H9 (cell line): ENCODE data around the gene NECTIN1. TPM values are rescaled to one million over a fixed set of nuclear protein-coding genes. Genes with fewer than 3 reads are reported as not detected.

ENCODE experiments used
- DNase-seq: peaks from one replicate; pipeline ENCODE4 v3.0.0-alpha.2; 2017
- H2AFZ ChIP-seq: one replicate; pipeline ENCODE4 v1.6.1; 2013; ENCODE audit warnings: mild to moderate bottlenecking, low read length, control low read depth, moderate library complexity
- H2AK5ac ChIP-seq: 2 replicates; pipeline ENCODE4 v1.6.1; 2013; ENCODE audit warnings: low read length, control low read depth, mixed read lengths; ENCODE audit not compliant: insufficient read length
- H2BK120ac ChIP-seq: one replicate; pipeline ENCODE4 v1.6.1; 2013; ENCODE audit warnings: low read depth, mild to moderate bottlenecking, low read length, control low read depth, inconsistent platforms; ENCODE audit not compliant: poor library complexity, severe bottlenecking
- H2BK12ac ChIP-seq: 2 replicates; pipeline ENCODE4 v1.6.1; 2013; ENCODE audit warnings: low read length, control low read depth, mixed read lengths, low read depth; ENCODE audit not compliant: insufficient read length
- H2BK15ac ChIP-seq: 2 replicates; pipeline ENCODE4 v1.6.1; 2013; ENCODE audit warnings: low read depth, low read length, control low read depth
- H2BK20ac ChIP-seq: one replicate; pipeline ENCODE4 v1.6.1; 2013; ENCODE audit warnings: low read depth, mild to moderate bottlenecking, low read length, control low read depth, inconsistent platforms; ENCODE audit not compliant: poor library complexity, severe bottlenecking
- H2BK5ac ChIP-seq: 2 replicates; pipeline ENCODE4 v1.6.1; 2013; ENCODE audit warnings: low read length, control low read depth, mixed read lengths; ENCODE audit not compliant: insufficient read length
- H3K14ac ChIP-seq: 2 replicates; pipeline ENCODE4 v1.6.1; 2013; ENCODE audit warnings: low read length, control low read depth; ENCODE audit not compliant: insufficient read depth
- H3K18ac ChIP-seq: 2 replicates; pipeline ENCODE4 v1.6.1; 2013; ENCODE audit warnings: low read depth, mild to moderate bottlenecking, mixed read lengths, low read length, control low read depth; ENCODE audit not compliant: insufficient read length
- H3K23ac ChIP-seq: 2 replicates; pipeline ENCODE4 v1.6.1; 2013; ENCODE audit warnings: low read length, control low read depth, mixed read lengths, low read depth; ENCODE audit not compliant: insufficient read length
- H3K23me2 ChIP-seq: 2 replicates; pipeline ENCODE4 v1.6.1; 2013; ENCODE audit warnings: low read depth, mild to moderate bottlenecking, mixed read lengths, low read length, control low read depth; ENCODE audit not compliant: insufficient read length, poor library complexity, severe bottlenecking
- H3K27ac ChIP-seq: 2 replicates; pipeline ENCODE4 v1.5.1; 2013; ENCODE audit warnings: low read length, control low read depth, mixed read lengths, low read depth; ENCODE audit not compliant: insufficient read length
- H3K27me3 ChIP-seq: 2 replicates; pipeline ENCODE4 v1.6.1; 2013; ENCODE audit warnings: low read length, control low read depth, inconsistent platforms; ENCODE audit not compliant: insufficient read depth
- H3K4ac ChIP-seq: 2 replicates; pipeline ENCODE4 v1.6.1; 2013; ENCODE audit warnings: low read depth, mild to moderate bottlenecking, control low read depth, inconsistent platforms, low read length, moderate library complexity
- H3K4me1 ChIP-seq: 2 replicates; pipeline ENCODE4 v1.6.1; 2013; ENCODE audit warnings: low read length, control low read depth, inconsistent platforms; ENCODE audit not compliant: insufficient read depth
- H3K4me2 ChIP-seq: 2 replicates; pipeline ENCODE4 v1.6.1; 2013; ENCODE audit warnings: low read length, control low read depth, mixed read lengths; ENCODE audit not compliant: insufficient read length, insufficient read depth
- H3K56ac ChIP-seq: 2 replicates; pipeline ENCODE4 v1.6.1; 2013; ENCODE audit warnings: low read depth, mild to moderate bottlenecking, mixed read lengths, low read length, control low read depth; ENCODE audit not compliant: insufficient read length
- H3K79me1 ChIP-seq: 2 replicates; pipeline ENCODE4 v1.6.1; 2013; ENCODE audit warnings: low read depth, mild to moderate bottlenecking, moderate library complexity, low read length, control low read depth, inconsistent platforms; ENCODE audit not compliant: insufficient read depth, poor library complexity, severe bottlenecking
- H3K79me2 ChIP-seq: 2 replicates; pipeline ENCODE4 v1.6.1; 2013; ENCODE audit warnings: low read length, control low read depth, inconsistent platforms; ENCODE audit not compliant: insufficient read depth
- H3K9ac ChIP-seq: 2 replicates; pipeline ENCODE4 v1.6.1; 2013; ENCODE audit warnings: low read length, control low read depth, mixed read lengths; ENCODE audit not compliant: insufficient read length; ENCODE audit errors: extremely low read depth
- H3K9me3 ChIP-seq: one replicate; pipeline ENCODE4 v1.6.1; 2013; ENCODE audit warnings: low read depth, low read length, inconsistent platforms; ENCODE audit not compliant: control insufficient read depth
- H3T11ph ChIP-seq: one replicate; pipeline ENCODE4 v1.6.1; 2013; ENCODE audit warnings: mild to moderate bottlenecking, low read length, control low read depth, inconsistent platforms
- H4K20me1 ChIP-seq: one replicate; pipeline ENCODE4 v1.6.1; 2013; ENCODE audit not compliant: control insufficient read depth, insufficient read length, insufficient read depth
- H4K5ac ChIP-seq: 2 replicates; pipeline ENCODE4 v1.6.1; 2013; ENCODE audit warnings: low read depth, mild to moderate bottlenecking, mixed read lengths, low read length, control low read depth; ENCODE audit not compliant: insufficient read length
- H4K8ac ChIP-seq: replicated peaks from 2 replicates; pipeline ENCODE4 v1.6.1; 2013; ENCODE audit warnings: low read length, control low read depth, mixed read lengths, low read depth; ENCODE audit not compliant: insufficient read length
- H4K91ac ChIP-seq: 2 replicates; pipeline ENCODE4 v1.6.1; 2013; ENCODE audit warnings: low read depth, mild to moderate bottlenecking, moderate library complexity, mixed read lengths, low read length, control low read depth; ENCODE audit not compliant: insufficient read length
- H3K27ac Mint-ChIP-seq, 3 experiments: 2 replicates in 2 of 3; 3 replicates in 1 of 3; pipeline ENCODE4 v1.8.0; 2020 to 2021; ENCODE audit warnings: mixed read lengths in 3 of 3, mild to moderate bottlenecking in 1 of 3, moderate library complexity in 1 of 3
- H3K27me3 Mint-ChIP-seq: 2 replicates; pipeline ENCODE4 v1.8.0; 2021; ENCODE audit warnings: low read depth, mild to moderate bottlenecking, moderate library complexity, mixed read lengths
- H3K36me3 Mint-ChIP-seq, 3 experiments: 2 replicates in 2 of 3; 3 replicates in 1 of 3; pipeline ENCODE4 v1.8.0; 2020 to 2021; ENCODE audit warnings: low read depth in 3 of 3, mixed read lengths in 3 of 3; ENCODE audit not compliant: insufficient read depth in 1 of 3
- H3K4me1 Mint-ChIP-seq, 2 experiments: 2 replicates each; pipeline ENCODE4 v1.8.0; 2020; ENCODE audit warnings: mixed read lengths in 2 of 2
- H3K4me3 Mint-ChIP-seq, 2 experiments: 2 replicates in 1 of 2; 3 replicates in 1 of 2; pipeline ENCODE4 v1.8.0; 2020 to 2021; ENCODE audit warnings: mild to moderate bottlenecking in 2 of 2, mixed read lengths in 2 of 2, moderate library complexity in 1 of 2
- H3K9me3 Mint-ChIP-seq, 2 experiments: 2 replicates in 1 of 2; 3 replicates in 1 of 2; pipeline ENCODE4 v1.8.0; 2020; ENCODE audit warnings: mild to moderate bottlenecking in 2 of 2, mixed read lengths in 2 of 2, moderate library complexity in 1 of 2
- WGBS: extraction: QIAGEN DNeasy Blood & Tissue Kit; methylation state at CpG from one replicate; pipeline ENCODE4 v1.1.7; 2013; ENCODE audit warnings: missing lambda C conversion rate, low lambda C conversion rate, mixed read lengths; ENCODE audit not compliant: insufficient read length; ENCODE audit errors: extremely low coverage; 5-methylcytosine and 5-hydroxymethylcytosine counted together
- total RNA-seq: library from RNA; stranded (reverse); gene quantifications from 2 replicates; pipeline ENCODE4 v1.2.1, GENCODE V29; 2021
- TF ChIP-seq, protein P1 (sequence below): fragments of 200-600 bp; sonication (generic); conservative IDR thresholded peaks from 3 replicates; pipeline ENCODE4 v1.8.0; 2021; ENCODE audit warnings: antibody characterized with exemption, mild to moderate bottlenecking

The NECTIN1 gene
- total RNA-seq, 1 experiment from 2014 or later, result 113 TPM

DNA sequence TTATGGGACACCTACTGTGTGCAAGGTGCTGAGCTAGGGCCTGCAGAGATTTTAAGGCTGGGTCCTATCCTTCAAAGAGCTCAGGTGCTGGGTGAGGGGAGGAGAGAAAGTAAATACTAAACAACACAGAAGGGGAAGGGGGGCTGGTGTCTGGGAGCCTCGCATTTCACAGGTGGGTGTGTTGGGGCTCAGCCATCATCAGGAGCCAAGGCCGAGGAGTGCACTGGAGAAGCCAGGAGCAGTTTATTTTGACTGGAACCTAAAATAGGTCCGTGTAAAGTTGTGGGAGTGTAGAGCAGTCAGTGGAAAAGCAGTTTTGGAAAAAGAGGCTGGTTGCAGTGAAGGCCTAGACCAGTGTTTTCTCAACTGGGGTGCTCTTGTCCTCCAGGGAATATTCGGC is 17.5 kb downstream of the NECTIN1 start:
- Histone ChIP-seq H2AK5ac (no peak overlapping the region), H2BK20ac (no peak overlapping the region), H3K9me3 (no peaks in the 10 kb centered on the region), H4K5ac (no peak overlapping the region), H2BK5ac (no peak overlapping the region), H3K27ac (no peak overlapping the region), H3K23ac (no peak overlapping the region), H2AFZ (no peak overlapping the region), H4K20me1 (peaks cover 3% of the 10 kb centered on the region), H3K79me1 (peaks cover 24% of the 10 kb centered on the region), H3K79me2 (peaks cover 25% of the 10 kb centered on the region; the same call in 1 of the 2 replicates), H2BK120ac (no peak overlapping the region), H3K14ac (no peak overlapping the region), H3K18ac (no peak overlapping the region), H3K4me2 (no peak overlapping the region), H3K23me2 (no peaks in the 10 kb centered on the region), H2BK15ac (no peak overlapping the region), H3K27me3 (no peaks in the 10 kb centered on the region), H2BK12ac (no peak overlapping the region), H3K9ac (no peak overlapping the region), H4K91ac (no peak overlapping the region), H4K8ac (no peak overlapping the region), H3T11ph (no peak overlapping the region), H3K4ac (no peak overlapping the region), H3K4me1 (peaks cover 4% of the 10 kb centered on the region; the same call in 1 of the 2 replicates), H3K56ac (no peak overlapping the region)
- no peaks in the 10 kb centered on the region for H3K9me3 Mint-ChIP-seq
- TF ChIP-seq, protein P1, sequence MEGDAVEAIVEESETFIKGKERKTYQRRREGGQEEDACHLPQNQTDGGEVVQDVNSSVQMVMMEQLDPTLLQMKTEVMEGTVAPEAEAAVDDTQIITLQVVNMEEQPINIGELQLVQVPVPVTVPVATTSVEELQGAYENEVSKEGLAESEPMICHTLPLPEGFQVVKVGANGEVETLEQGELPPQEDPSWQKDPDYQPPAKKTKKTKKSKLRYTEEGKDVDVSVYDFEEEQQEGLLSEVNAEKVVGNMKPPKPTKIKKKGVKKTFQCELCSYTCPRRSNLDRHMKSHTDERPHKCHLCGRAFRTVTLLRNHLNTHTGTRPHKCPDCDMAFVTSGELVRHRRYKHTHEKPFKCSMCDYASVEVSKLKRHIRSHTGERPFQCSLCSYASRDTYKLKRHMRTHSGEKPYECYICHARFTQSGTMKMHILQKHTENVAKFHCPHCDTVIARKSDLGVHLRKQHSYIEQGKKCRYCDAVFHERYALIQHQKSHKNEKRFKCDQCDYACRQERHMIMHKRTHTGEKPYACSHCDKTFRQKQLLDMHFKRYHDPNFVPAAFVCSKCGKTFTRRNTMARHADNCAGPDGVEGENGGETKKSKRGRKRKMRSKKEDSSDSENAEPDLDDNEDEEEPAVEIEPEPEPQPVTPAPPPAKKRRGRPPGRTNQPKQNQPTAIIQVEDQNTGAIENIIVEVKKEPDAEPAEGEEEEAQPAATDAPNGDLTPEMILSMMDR, result no peak
- no peak overlapping the region for H3K4me3 Mint-ChIP-seq
- no peak overlapping the region; a peak in 2 of 7 replicates for H3K27ac Mint-ChIP-seq
- WGBS, result no CpG with 5 or more reads among the region's 4 CpGs
- H3K4me1 Mint-ChIP-seq, result peaks cover 68 to 81% of the 10 kb centered on the region in 2 experiments
- no peaks in the 10 kb centered on the region; the same call in none of the 2 replicates for H3K27me3 Mint-ChIP-seq
- DNase-seq, result no peak
- peaks cover 0 to 16% (median 7%) of the 10 kb centered on the region in 3 experiments; a peak in 4 of 7 replicates for H3K36me3 Mint-ChIP-seq
